Esophagus muscularis mucosa (tissue), 4 donors: ENCODE data around the gene RASSF10. TPM values are rescaled to one million over a fixed set of nuclear protein-coding genes. Genes with fewer than 3 reads are reported as not detected.
A peak's percentile ranks its signal among the peaks of the same experiment; 100 is the strongest.

ENCODE experiments used
- DNase-seq: peaks from one replicate; pipeline ENCODE4 v3.0.0-alpha.2; 2017; ENCODE audit errors: extremely low spot score
- H3K27ac ChIP-seq, 4 donors: fragments of 200-600 bp; sonication (generic); replicated peaks in 1 of 4; 1 replicate in 3 of 4; 2 replicates in 1 of 4; pipeline ENCODE4 v1.5.1; 2016 to 2019; ENCODE audit warnings: mild to moderate bottlenecking in 1 of 4
- H3K27me3 ChIP-seq, 4 donors: fragments of 200-600 bp; sonication (generic); one replicate each; pipeline versions ENCODE4 v1.5.1 to v1.6.0; 2016 to 2019
- H3K36me3 ChIP-seq, 4 donors: fragments of 200-600 bp; sonication (generic); one replicate each; pipeline ENCODE4 v1.5.1; 2016 to 2019
- H3K4me1 ChIP-seq, 4 donors: fragments of 200-600 bp; sonication (generic); one replicate each; pipeline ENCODE4 v1.5.1; 2016 to 2019
- H3K4me3 ChIP-seq, 4 donors: fragments of 200-600 bp; sonication (generic); 1 replicate in 2 of 4; 2 replicates in 2 of 4; pipeline ENCODE4 v1.5.1; 2016 to 2019; ENCODE audit warnings: mild to moderate bottlenecking in 4 of 4, moderate library complexity in 1 of 4
- H3K9me3 ChIP-seq, 4 donors: fragments of 200-600 bp; sonication (generic); 1 replicate in 3 of 4; 2 replicates in 1 of 4; pipeline ENCODE4 v1.5.1; 2016 to 2019
- EP300 ChIP-seq: sonication (generic); formaldehyde crosslinking; IDR thresholded peaks from one replicate; pipeline ENCODE4 v1.6.1; 2017; ENCODE audit warnings: antibody characterized with exemption
- POLR2A ChIP-seq: fragments of 450-650 bp; IDR thresholded peaks from one replicate; pipeline ENCODE4 v1.6.1; 2017; ENCODE audit warnings: antibody characterized with exemption, moderate library complexity, mild to moderate bottlenecking, low read depth
- POLR2AphosphoS5 ChIP-seq, 2 donors: sonication (generic); formaldehyde crosslinking; IDR thresholded peaks; one replicate each; pipeline ENCODE4 v1.6.1; 2017; ENCODE audit warnings: antibody characterized with exemption in 2 of 2
- WGBS: methylation state at CpG from one replicate; pipeline ENCODE4 v1.1.5; 2018; 5-methylcytosine and 5-hydroxymethylcytosine counted together
- intact Hi-C: fragments of 100-400 bp; cut with DNase I; formaldehyde crosslinking; loops from one replicate; pipeline ENCODE4 v1.15.1; 2023
- total RNA-seq, 4 donors: library from RNA; depleted of rRNA; stranded (reverse); fragments of >200 nt; gene quantifications; one replicate each; pipeline versions ENCODE4 v1.1.0 to v1.2.1, GENCODE V29; 2016
- TF ChIP-seq, protein P1 (sequence below), 3 experiments: fragments of 200-600 bp in 2 of 3; fragments of 450-650 bp in 1 of 3; sonication (generic) in 2 of 3; IDR thresholded peaks; one replicate each; pipeline ENCODE4 v1.5.1; 2017 to 2019; ENCODE audit warnings: antibody characterized with exemption in 3 of 3, mild to moderate bottlenecking in 2 of 3, moderate library complexity in 1 of 3

Gene RASSF10
- total RNA-seq, 4 donors from 2014 or later, result 0.17 to 0.57 (median 0.19) TPM; not detected in 1

DNA sequence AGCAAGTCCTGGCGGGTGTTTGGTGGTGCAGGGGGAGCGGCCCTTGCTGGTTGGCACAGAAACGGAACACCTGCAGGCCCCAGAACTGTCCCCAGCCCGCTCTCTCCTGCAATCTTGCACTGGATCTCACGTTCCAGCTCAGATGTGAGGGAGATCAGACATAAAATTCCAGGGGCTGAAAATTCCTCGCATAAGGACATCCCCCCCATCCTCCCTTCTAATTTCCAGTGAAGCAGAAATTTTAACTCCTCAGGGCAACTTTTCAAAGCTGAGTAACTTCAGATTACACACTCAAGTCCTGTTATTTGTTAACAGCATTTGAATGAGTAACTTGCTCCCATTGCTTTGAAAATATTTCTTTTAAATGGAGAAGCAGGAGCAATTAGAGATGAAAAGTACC lies 40.3 kb upstream of the RASSF10 start:
- peak; percentile 50 for DNase-seq
- Histone ChIP-seq H3K36me3 (no peaks in the 10 kb centered on the region), H3K4me3 (no peak overlapping the region), H3K4me1 (peaks cover 0 to 12% (median 10%) of the 10 kb centered on the region in 4 donors), H3K27ac (no peak overlapping the region), H3K9me3 (no peaks in the 10 kb centered on the region), H3K27me3 (no peaks in the 10 kb centered on the region)
- intact Hi-C loops, result loop anchor here (10.0 kb wide), 1 partner anchor 186 kb away; no protein-coding TSS in a partner anchor
- TF ChIP-seq POLR2A, result no peak
- TF ChIP-seq, protein P1, sequence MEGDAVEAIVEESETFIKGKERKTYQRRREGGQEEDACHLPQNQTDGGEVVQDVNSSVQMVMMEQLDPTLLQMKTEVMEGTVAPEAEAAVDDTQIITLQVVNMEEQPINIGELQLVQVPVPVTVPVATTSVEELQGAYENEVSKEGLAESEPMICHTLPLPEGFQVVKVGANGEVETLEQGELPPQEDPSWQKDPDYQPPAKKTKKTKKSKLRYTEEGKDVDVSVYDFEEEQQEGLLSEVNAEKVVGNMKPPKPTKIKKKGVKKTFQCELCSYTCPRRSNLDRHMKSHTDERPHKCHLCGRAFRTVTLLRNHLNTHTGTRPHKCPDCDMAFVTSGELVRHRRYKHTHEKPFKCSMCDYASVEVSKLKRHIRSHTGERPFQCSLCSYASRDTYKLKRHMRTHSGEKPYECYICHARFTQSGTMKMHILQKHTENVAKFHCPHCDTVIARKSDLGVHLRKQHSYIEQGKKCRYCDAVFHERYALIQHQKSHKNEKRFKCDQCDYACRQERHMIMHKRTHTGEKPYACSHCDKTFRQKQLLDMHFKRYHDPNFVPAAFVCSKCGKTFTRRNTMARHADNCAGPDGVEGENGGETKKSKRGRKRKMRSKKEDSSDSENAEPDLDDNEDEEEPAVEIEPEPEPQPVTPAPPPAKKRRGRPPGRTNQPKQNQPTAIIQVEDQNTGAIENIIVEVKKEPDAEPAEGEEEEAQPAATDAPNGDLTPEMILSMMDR (IDR thresholded peaks at IDR 0.05), result no peak
- TF ChIP-seq EP300, result no peak
- TF ChIP-seq POLR2AphosphoS5 (IDR thresholded peaks at IDR 0.05), result no peak
- WGBS, result 82% methylated on average over 6 of the region's 6 CpGs

DNA sequence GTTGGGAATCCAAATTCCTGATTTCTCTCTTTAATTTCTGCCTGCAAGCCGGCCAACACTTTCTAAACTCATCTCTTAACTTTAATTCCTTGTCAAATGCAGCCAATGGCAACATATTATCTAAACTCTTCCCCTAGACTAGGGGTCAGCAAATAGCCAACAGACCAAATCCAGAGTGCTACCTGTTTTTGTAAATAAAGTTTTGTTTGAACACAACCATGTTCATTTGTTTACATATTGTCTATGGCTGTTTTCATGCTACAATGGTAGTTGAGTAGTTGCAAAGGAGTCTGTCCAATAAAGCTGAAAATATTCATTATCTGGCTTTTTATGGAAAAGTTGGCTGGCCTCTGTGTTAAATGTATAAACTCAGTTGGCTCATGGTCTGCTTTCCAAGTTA lies 37.2 kb upstream of the RASSF10 start:
- TF ChIP-seq EP300 (no peak), POLR2AphosphoS5 (IDR thresholded peaks at IDR 0.05) (no peak), POLR2A (no peak)
- TF ChIP-seq, protein P1 (IDR thresholded peaks at IDR 0.05), result no peak
- intact Hi-C loops, result no loop called here
- no peak overlapping the region for H3K27ac ChIP-seq

DNA sequence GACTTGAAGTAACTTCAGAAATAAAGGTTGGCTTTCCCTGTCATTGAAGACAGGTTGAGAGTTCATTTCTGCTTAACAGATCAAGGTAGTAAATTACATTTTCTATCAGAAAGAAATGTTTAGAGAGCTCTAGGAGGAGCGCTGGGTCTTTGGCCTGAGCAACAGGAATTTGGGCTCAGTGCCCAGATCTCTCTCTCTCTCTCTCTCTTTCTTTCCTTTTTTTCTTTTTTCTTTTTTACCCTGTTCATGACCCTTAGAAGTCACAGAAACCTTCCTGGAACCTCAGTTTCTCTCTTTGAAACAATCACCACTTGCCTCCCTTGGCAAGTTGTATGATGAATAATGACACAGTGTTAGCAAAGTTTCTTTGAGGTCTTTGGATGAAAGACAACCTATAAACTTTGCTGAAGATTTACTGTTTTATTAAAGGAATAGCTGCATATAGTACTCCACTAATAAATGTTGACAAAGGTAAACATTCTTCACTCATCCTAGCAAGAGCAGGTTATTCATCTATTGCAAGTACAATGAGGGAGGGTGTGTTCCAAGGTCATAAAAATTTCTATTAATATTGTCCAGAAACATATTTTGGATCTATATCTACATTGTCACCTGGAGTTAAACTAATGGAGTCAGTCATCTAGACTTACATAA lies 35.5 kb upstream of the RASSF10 start:
- Histone ChIP-seq H3K27ac (no peak overlapping the region), H3K36me3 (no peaks in the 10 kb centered on the region), H3K4me3 (no peak overlapping the region), H3K4me1 (peaks cover 0 to 7% (median 5%) of the 10 kb centered on the region in 4 donors), H3K27me3 (no peaks in the 10 kb centered on the region), H3K9me3 (no peaks in the 10 kb centered on the region)
- 47% methylated on average over 1 of the region's 1 CpG for WGBS
- no peak for DNase-seq
- no peak for TF ChIP-seq POLR2A
- no peak for TF ChIP-seq EP300
- TF ChIP-seq, protein P1 (IDR thresholded peaks at IDR 0.05), result no peak
- no peak for TF ChIP-seq POLR2AphosphoS5 (IDR thresholded peaks at IDR 0.05)
- intact Hi-C loops, result no loop called here

More for the DNA sequence above, 37.2 kb upstream of the RASSF10 start:
- 91% methylated on average over 1 of the region's 1 CpG for WGBS
- Histone ChIP-seq H3K9me3 (no peaks in the 10 kb centered on the region), H3K27me3 (no peaks in the 10 kb centered on the region), H3K4me1 (peaks cover 0 to 7% (median 5%) of the 10 kb centered on the region in 4 donors), H3K4me3 (no peak overlapping the region), H3K36me3 (no peaks in the 10 kb centered on the region)
- DNase-seq, result no peak

DNA sequence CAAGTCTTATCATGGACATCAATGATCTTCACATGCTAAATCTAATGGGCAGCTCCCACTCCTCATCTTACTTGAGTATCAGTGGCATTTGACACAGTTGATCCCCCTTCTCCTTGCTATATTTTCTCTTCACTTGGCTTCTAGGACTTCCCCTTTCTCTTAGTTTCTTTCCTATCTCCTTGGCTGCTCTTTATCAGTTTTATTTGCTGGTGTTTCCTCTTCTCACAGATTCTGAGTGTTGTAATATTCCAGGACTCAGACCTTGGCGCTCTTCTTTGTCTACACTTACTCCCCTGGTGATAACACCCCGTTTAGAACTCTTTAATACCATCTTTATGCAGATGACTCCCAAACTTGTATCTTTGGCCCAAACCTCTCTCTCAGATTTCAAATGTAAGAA lies 33.9 kb upstream of the RASSF10 start:
- H3K27me3 ChIP-seq, result peaks cover 0 to 6% (median 0%) of the 10 kb centered on the region in 4 donors
- TF ChIP-seq POLR2A, result no peak
- TF ChIP-seq, protein P1 (IDR thresholded peaks at IDR 0.05), result no peak
- TF ChIP-seq POLR2AphosphoS5 (IDR thresholded peaks at IDR 0.05), result no peak
- TF ChIP-seq EP300, result no peak
- 61% methylated on average over 2 of the region's 2 CpGs for WGBS
- no peaks in the 10 kb centered on the region for H3K9me3 ChIP-seq
- H3K4me3 ChIP-seq, result no peak overlapping the region
- no peak for DNase-seq
- no peak overlapping the region for H3K27ac ChIP-seq
- intact Hi-C loops, result no loop called here
- no peaks in the 10 kb centered on the region for H3K36me3 ChIP-seq
- peaks cover 0 to 7% (median 5%) of the 10 kb centered on the region in 4 donors for H3K4me1 ChIP-seq
